Testis (tissue), 2 donors: Measurements from ENCODE around the gene SLC26A5.

Experiments
- CTCF ChIP-seq, 3 experiments: fragments of 450-650 bp in 2 of 3; fragments of 200-600 bp in 1 of 3; sonication (generic) in 1 of 3; IDR thresholded peaks; one replicate each; pipeline ENCODE4 v1.5.1; 2016 to 2019; ENCODE audit warnings: antibody characterized with exemption in 3 of 3, mild to moderate bottlenecking in 2 of 3, moderate library complexity in 1 of 3
- POLR2A ChIP-seq: fragments of 450-650 bp; IDR thresholded peaks from one replicate; pipeline ENCODE4 v1.6.1; 2017; ENCODE audit warnings: antibody characterized with exemption, mild to moderate bottlenecking, moderate library complexity

- no peak for TF ChIP-seq POLR2A
- TF ChIP-seq CTCF (IDR thresholded peaks at IDR 0.05): no peak
Measured at GRCh38 chr7:103379270-103379975, 66.6 kb downstream of the SLC26A5 start.
